Activated CD4-positive, CD25-positive, alpha-beta regulatory T cell treated with anti-CD3 and anti-CD28 coated beads, Interleukin-2, amount 50 U/mL, for 24 hours (primary cell): ENCODE data around the gene CRELD1.

Experiments
- ATAC-seq, 2 donors: fragments of 150-1000 bp; cut with Tn5 transposase; one replicate each; pipeline ENCODE4 v1.10.0; 2021; ENCODE audit warnings: mild to moderate bottlenecking in 1 of 2, moderate library complexity in 1 of 2

CRELD1 gene

DNA sequence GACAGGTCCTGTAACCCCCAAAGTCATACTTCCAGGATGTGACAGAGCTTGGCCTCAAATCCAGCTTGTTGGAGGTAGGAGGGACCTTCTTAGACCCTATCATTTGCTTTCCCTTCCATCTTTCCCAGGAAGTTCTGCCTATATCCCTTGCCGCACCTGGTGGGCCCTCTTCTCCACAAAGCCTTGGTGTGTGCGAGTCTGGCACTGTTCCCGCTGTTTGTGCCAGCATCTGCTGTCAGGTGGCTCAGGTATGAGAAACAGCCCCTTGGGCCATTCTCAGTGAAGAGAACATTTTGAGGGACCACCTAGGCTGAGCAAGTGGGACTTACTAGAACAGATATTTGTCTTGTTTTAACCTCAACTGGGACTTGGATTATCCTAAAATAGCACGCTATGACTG, 29.7 kb upstream of the CRELD1 start:
- ATAC-seq: no peak

GRCh38 chr3:9906480-9906879, 27.2 kb upstream of the CRELD1 start:
- ATAC-seq: no peak

DNA sequence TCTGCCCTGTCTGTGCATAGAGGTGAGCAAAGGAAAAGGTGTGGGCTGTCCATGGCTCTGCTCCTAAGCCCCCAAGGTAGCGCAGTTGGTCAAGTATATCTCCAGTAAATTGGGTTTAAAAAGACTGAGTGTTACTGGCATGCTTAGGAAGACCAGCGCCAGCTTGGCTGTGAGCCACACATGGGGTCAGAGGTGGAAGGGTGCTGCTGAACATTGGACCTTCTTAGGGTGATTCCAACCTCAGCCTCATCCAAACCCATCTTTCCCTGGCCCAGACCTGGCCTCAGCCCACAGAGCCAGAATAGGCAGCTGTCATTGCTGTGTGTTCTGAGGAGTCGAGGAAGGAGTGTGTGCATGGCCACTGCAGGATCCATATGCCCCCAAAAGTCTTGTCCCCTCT, 25.3 kb upstream of the CRELD1 start:
- no peak for ATAC-seq

DNA sequence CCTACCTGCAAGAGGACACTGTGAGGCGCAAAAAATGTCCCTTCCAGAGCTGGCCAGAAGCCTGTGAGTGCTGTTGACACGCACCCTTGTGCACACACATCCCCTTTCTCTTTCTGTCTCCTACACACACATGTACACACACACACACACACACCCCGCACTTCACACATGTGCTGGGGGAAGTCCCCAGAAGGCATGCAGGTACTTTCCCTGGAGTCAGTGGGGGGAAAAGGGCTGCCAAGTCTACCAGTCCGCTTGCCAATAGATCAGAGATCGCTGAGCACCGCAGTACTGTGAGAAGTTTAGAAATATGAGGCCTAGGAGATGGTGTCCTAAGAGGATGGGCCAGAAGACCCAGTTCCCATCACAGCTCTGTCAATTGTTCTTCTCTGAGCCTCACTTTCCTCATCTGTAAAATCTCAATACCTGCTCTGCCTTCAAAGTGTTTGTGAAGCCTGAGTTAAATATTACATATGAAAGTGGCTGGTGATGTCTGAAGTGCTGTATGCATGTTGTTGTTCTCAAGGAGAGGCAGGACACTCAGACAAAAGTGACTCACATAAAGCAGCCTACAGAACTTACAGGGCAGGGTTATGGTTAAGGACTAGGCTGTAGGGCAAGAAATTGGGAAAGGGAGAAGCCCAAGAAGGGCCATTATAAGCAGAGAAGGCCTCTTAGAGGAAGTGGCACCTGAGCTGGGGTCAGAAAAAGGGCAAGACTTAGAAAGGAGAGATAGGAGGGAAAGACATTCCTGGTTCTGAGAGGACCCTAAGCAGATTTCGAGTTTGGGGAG, 24.2 kb upstream of the CRELD1 start:
- ATAC-seq: peak; percentile 33 to 40

GRCh38 chr3:9911863-9912262, 21.8 kb upstream of the CRELD1 start:
- ATAC-seq: no peak

- ATAC-seq: peak; percentile 78 to 86
Observed at GRCh38 chr3:9912294-9912935, 21.2 kb upstream of the CRELD1 start.

DNA sequence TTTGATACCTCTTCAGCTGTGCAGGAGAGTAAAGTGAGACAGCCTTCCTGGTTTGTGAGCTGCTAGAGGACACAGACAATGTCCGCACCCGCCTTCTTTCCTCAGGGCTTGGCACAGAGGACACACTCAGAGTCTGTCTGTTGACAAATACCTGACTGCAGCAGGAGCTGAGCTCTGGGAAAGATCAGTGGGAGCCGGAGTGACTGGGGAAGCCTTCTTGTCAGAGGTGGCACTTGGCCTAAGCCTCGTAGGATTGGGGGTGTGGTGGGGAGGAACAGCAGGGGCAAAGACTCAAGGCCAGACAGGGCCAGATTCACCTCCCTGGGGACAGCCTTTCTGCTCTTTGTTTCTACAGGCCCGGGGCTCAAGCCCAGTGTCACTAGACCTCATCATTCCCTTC, 20.0 kb upstream of the CRELD1 start:
- ATAC-seq: no peak

DNA sequence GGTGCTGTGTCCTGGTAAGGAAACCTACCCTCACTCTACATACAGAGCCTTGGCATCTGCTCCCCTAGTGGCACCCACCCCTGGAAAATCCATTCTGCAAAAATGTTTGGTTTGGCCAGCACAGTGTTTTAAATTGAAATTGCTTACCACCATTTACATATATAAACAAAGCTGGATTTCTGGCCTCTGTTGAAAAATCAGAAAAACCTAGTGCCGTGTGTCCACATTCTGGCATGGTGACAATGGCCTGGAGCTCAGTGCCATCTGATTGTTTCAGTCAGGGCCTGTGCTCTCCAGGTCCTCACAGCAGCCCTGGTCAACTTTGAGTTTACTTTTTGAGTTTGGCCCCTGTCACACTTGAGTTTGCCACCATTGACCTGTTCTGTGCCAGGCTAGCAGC, 19.6 kb upstream of the CRELD1 start:
- ATAC-seq: no peak

- peak; percentile 5 to 35 for ATAC-seq
Observed at GRCh38 chr3:9914559-9915253, 18.9 kb upstream of the CRELD1 start.

- ATAC-seq: peak; percentile 4 to 11
Observed at GRCh38 chr3:9915254-9916141, 18.1 kb upstream of the CRELD1 start.

- no peak for ATAC-seq
Observed at GRCh38 chr3:9916346-9916733, 17.3 kb upstream of the CRELD1 start.

GRCh38 chr3:9916734-9917680, 16.6 kb upstream of the CRELD1 start, which contains the start of gene IL17RC:
Gene IL17RC (plus strand): TSS chr3:9917098. CDS start chr3:9917316, 218 bp downstream.
- ATAC-seq: peak; percentile 46 to 60

DNA sequence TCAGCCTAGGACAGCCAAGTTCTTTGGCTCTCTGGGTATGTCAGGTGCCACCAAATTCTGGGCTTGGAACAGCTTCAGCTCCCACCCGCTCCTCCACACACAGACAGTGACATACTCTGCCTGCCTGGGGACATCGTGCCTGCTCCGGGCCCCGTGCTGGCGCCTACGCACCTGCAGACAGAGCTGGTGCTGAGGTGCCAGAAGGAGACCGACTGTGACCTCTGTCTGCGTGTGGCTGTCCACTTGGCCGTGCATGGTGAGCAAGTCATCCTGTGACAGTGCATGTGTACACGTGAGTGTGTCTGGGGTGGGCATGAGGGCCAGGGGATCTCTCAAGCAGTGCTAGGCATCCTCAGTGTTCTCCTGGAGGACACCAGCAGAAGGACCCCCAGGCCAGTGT, 15.8 kb upstream of the CRELD1 start:
- ATAC-seq: no peak

- ATAC-seq: no peak
Observed at GRCh38 chr3:9918261-9919038, 15.2 kb upstream of the CRELD1 start.

DNA sequence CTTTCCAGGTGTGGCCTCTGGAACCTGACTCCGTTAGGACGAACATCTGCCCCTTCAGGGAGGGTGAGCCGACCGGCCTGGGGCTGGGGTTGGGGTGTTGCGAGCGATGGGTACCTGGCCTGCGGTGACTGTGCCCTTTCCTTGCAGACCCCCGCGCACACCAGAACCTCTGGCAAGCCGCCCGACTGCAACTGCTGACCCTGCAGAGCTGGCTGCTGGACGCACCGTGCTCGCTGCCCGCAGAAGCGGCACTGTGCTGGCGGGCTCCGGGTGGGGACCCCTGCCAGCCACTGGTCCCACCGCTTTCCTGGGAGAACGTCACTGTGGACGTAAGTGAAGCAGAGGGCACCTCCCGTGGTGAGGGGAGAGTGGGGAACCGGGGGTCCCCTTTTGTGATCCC, 5.5 kb upstream of the CRELD1 start:
- no peak for ATAC-seq

DNA sequence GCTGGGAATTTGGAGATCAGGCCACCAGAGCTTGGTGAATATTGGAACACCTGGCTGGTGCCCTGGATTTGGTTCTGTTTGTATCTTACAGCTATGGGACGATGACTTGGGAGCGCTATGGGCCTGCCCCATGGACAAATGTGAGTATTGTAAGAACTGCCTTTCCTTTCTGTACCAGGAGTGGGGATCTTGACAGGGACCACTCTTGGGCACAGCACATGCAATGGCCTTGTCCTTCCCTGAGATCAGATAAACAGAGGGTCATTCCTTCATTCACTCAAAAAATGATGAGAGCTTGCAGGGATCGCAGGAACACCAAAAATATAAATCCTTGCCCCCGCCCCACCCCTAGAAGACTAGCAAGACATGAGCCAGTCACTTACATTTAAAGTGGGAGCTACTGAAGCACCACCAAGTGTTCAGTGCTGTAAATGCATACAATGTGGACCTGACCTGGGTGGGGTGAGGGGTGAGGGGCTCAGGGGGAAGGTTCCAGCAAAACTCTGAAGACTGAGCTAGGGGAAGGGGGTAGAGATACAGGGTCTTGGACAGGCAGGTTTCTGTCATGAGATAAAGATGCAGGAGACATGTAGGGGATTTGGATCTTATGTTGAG, 2.7 kb upstream of the CRELD1 start:
- ATAC-seq: no peak

GRCh38 chr3:9932535-9932842, 1.1 kb upstream of the CRELD1 start:
- ATAC-seq: no peak

GRCh38 chr3:9932843-9933560, 632 bp upstream of the CRELD1 start:
- ATAC-seq: peak; percentile 81 to 83

- ATAC-seq: no peak
Observed at GRCh38 chr3:9934235-9934621, 594 bp downstream of the CRELD1 start.

DNA sequence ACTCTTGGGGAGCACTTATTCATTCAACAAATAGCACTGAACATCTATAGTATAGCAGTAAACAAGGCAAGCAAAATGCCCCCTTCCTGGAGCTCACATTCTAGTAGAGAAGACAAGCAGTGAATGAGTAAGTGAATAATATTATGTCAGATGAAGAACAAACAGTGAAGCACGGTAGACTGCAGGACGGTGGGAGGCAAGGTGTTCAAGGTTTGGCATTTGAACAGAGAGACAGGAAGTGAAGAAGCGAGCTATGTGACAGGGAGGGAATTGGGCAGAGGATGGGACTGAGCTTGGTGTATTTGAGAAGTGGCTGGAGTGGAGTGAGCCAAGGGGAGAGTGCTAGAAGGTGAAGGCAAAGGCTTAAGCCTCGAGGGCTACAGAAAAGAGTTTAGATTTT, 1.4 kb downstream of the CRELD1 start:
- no peak for ATAC-seq
